Retinal pigment epithelial cell (primary cell): ENCODE measurements around the gene IRF5.

Experiments used
- DNase-seq: peaks from one replicate; pipeline ENCODE4 v3.0.0-alpha.2; 2010; ENCODE audit warnings: low read depth
- H3K4me3 ChIP-seq: 2 replicates; pipeline ENCODE4 v1.5.1; 2011; ENCODE audit warnings: mild to moderate bottlenecking, low read length, control low read depth, moderate library complexity
- CTCF ChIP-seq: conservative IDR thresholded peaks from 2 replicates; pipeline ENCODE4 v1.5.1; 2011; ENCODE audit warnings: low read depth, low read length, control low read depth, inconsistent platforms

IRF5 gene

GRCh38 chr7:128937647-128938543 is at the start of gene IRF5:
IRF5 (plus strand) TSS chr7:128937927; CDS start chr7:128942082, 4,155 bp downstream.
- TF ChIP-seq CTCF: no peak
- peak within 1 kb of the TSS; percentile 57 for H3K4me3 ChIP-seq
- DNase-seq: no peak

- no peak for DNase-seq
- no peak overlapping the region for H3K4me3 ChIP-seq
- no peak for TF ChIP-seq CTCF
These were observed 49.5 kb upstream of the IRF5 start for GRCh38 chr7:128888039-128888755.

- no peak overlapping the region for H3K4me3 ChIP-seq
- no peak for DNase-seq
- TF ChIP-seq CTCF: no peak
These were observed 49.0 kb upstream of the IRF5 start for GRCh38 chr7:128888756-128889095.

GRCh38 chr7:128889121-128889520 is 48.6 kb upstream of the IRF5 start:
- no peak for TF ChIP-seq CTCF
- no peak for DNase-seq
- H3K4me3 ChIP-seq: no peak overlapping the region

GRCh38 chr7:128890306-128891109 is 47.2 kb upstream of the IRF5 start:
- H3K4me3 ChIP-seq: no peak overlapping the region
- no peak for TF ChIP-seq CTCF
- no peak for DNase-seq

GRCh38 chr7:128891110-128891941 is 46.4 kb upstream of the IRF5 start:
- peak overlapping the region; percentile 19 for H3K4me3 ChIP-seq
- TF ChIP-seq CTCF: no peak
- no peak for DNase-seq
